ENCODE data around the gene MT2A. TPM values are rescaled to one million over a fixed set of nuclear protein-coding genes. Genes with fewer than 3 reads are reported as not detected.
"Not testable (repeated sequence)": the region's sequence is repeated elsewhere in the genome, so short reads cannot be mapped to it uniquely, and the experiment has no call there.

MT2A gene
- total RNA-seq, 1 experiment from 2014 or later: 122 TPM

- no peak for DNase-seq (ENCODE audit: low spot score)
Observed at GRCh38 chr16:56620339-56620897, 12.0 kb downstream of the MT2A start.

GRCh38 chr16:56621665-56622445 is 13.5 kb downstream of the MT2A start:
- DNase-seq (ENCODE audit: low spot score): not testable (repeated sequence)

GRCh38 chr16:56623184-56623583 is 14.8 kb downstream of the MT2A start:
- not testable (repeated sequence) for DNase-seq (ENCODE audit: low spot score)

- no peak for DNase-seq (ENCODE audit: low spot score)
Observed at GRCh38 chr16:56623637-56624036, 15.3 kb downstream of the MT2A start.

- DNase-seq (ENCODE audit: low spot score): no peak
Observed at GRCh38 chr16:56625140-56625942, 17.0 kb downstream of the MT2A start, which contains the start of gene MT1E. TSS of gene MT1E (plus strand) at chr16:56625781. CDS start at chr16:56625852, 71 bp downstream.

GRCh38 chr16:56625943-56626654 is 17.7 kb downstream of the MT2A start:
- no peak for DNase-seq (ENCODE audit: low spot score)

- DNase-seq (ENCODE audit: low spot score): no peak
Observed at GRCh38 chr16:56626685-56627084, 18.3 kb downstream of the MT2A start.

- DNase-seq (ENCODE audit: low spot score): no peak
Observed at GRCh38 chr16:56628486-56629350, 20.3 kb downstream of the MT2A start.

- no peak for DNase-seq (ENCODE audit: low spot score)
Observed at GRCh38 chr16:56629531-56629930, 21.1 kb downstream of the MT2A start.

- DNase-seq (ENCODE audit: low spot score): no peak
Observed at GRCh38 chr16:56630134-56630533, 21.8 kb downstream of the MT2A start.

GRCh38 chr16:56631197-56631596 is 22.8 kb downstream of the MT2A start:
- no peak for DNase-seq (ENCODE audit: low spot score)

- DNase-seq (ENCODE audit: low spot score): no peak
Observed at GRCh38 chr16:56631832-56632155, 23.4 kb downstream of the MT2A start.

- DNase-seq (ENCODE audit: low spot score): no peak
Observed at GRCh38 chr16:56632156-56632847, 23.9 kb downstream of the MT2A start, which contains the start of gene MT1M. TSS of gene MT1M (plus strand) at chr16:56632659. CDS start at chr16:56632732, 73 bp downstream.

- no peak for DNase-seq (ENCODE audit: low spot score)
Observed at GRCh38 chr16:56632848-56633365, 24.5 kb downstream of the MT2A start.

GRCh38 chr16:56633535-56633934 is 25.2 kb downstream of the MT2A start:
- DNase-seq (ENCODE audit: low spot score): no peak

GRCh38 chr16:56634715-56635440 is 26.5 kb downstream of the MT2A start:
- DNase-seq (ENCODE audit: low spot score): no peak

GRCh38 chr16:56635441-56635967 is 27.1 kb downstream of the MT2A start:
- no peak for DNase-seq (ENCODE audit: low spot score)

- no peak for DNase-seq (ENCODE audit: low spot score)
Observed at GRCh38 chr16:56636616-56637413, 28.4 kb downstream of the MT2A start.

All from H4 (cell line).